Measurements from ENCODE around the gene BCAP31.

BCAP31 gene

GRCh38 chrX:153723351-153724251 is 586 bp downstream of the BCAP31 start:
- Histone ChIP-seq H3K4me3 (peak overlapping the region; percentile 86), H3K27ac (peak overlapping the region; percentile 80 to 95)
- no peak for DNase-seq (ENCODE audit: low spot score)
- TF ChIP-seq CTCF (IDR thresholded peaks at IDR 0.05) = no peak

GRCh38 chrX:153722704-153723350 is 1.4 kb downstream of the BCAP31 start:
- no peak for DNase-seq (ENCODE audit: low spot score)
- Histone ChIP-seq H3K4me3 (peak overlapping the region; percentile 86), H3K27ac (peak overlapping the region; percentile 80 to 95)
- no peak for TF ChIP-seq CTCF (IDR thresholded peaks at IDR 0.05)

- DNase-seq (ENCODE audit: low spot score) = no peak
- no peak for TF ChIP-seq CTCF (IDR thresholded peaks at IDR 0.05)
- no peak overlapping the region for H3K4me3 ChIP-seq
- H3K27ac ChIP-seq = no peak overlapping the region
These were observed 4.5 kb downstream of the BCAP31 start for GRCh38 chrX:153719701-153720100.

GRCh38 chrX:153719238-153719637 is 4.9 kb downstream of the BCAP31 start:
- DNase-seq (ENCODE audit: low spot score) = no peak
- H3K4me3 ChIP-seq = no peak overlapping the region
- H3K27ac ChIP-seq = no peak overlapping the region
- TF ChIP-seq CTCF (IDR thresholded peaks at IDR 0.05) = no peak

- no peak for TF ChIP-seq CTCF (IDR thresholded peaks at IDR 0.05)
- no peak for DNase-seq (ENCODE audit: low spot score)
- Histone ChIP-seq H3K27ac (no peak overlapping the region), H3K4me3 (no peak overlapping the region)
These were observed 6.7 kb downstream of the BCAP31 start for GRCh38 chrX:153717445-153717844.

- Histone ChIP-seq H3K4me3 (no peak overlapping the region), H3K27ac (no peak overlapping the region)
- no peak for DNase-seq (ENCODE audit: low spot score)
- no peak for TF ChIP-seq CTCF (IDR thresholded peaks at IDR 0.05)
These were observed 9.9 kb downstream of the BCAP31 start for GRCh38 chrX:153714256-153714655.
